Measurements from ENCODE around the gene CHRNA5.
A peak's percentile ranks its signal among the peaks of the same experiment; 100 is the strongest.

CHRNA5 gene

GRCh38 chr15:78620527-78621421 is 55.5 kb downstream of the CHRNA5 start, which contains the start of gene CHRNA3:
TSS of gene CHRNA3 (minus strand) at chr15:78620996. CDS start at chr15:78620794, 202 bp downstream.
- no peak for DNase-seq

GRCh38 chr15:78621810-78622402 is 56.6 kb downstream of the CHRNA5 start:
- no peak for DNase-seq

GRCh38 chr15:78623786-78624497 is 58.6 kb downstream of the CHRNA5 start:
- DNase-seq = no peak

GRCh38 chr15:78624651-78625590 is 59.6 kb downstream of the CHRNA5 start:
- no peak for DNase-seq

- DNase-seq = no peak
Observed at GRCh38 chr15:78625606-78626280, 60.4 kb downstream of the CHRNA5 start.

GRCh38 chr15:78626381-78626995 is 61.2 kb downstream of the CHRNA5 start:
- no peak for DNase-seq

GRCh38 chr15:78627348-78627747 is 62.0 kb downstream of the CHRNA5 start:
- no peak for DNase-seq

- DNase-seq = no peak
Observed at GRCh38 chr15:78628227-78628626, 62.9 kb downstream of the CHRNA5 start.

GRCh38 chr15:78629031-78629715 is 63.9 kb downstream of the CHRNA5 start:
- DNase-seq = no peak

- no peak for DNase-seq
Observed at GRCh38 chr15:78629716-78630065, 64.4 kb downstream of the CHRNA5 start.

GRCh38 chr15:78630886-78631633 is 65.7 kb downstream of the CHRNA5 start:
- no peak for DNase-seq

GRCh38 chr15:78633348-78633747 is 68.0 kb downstream of the CHRNA5 start:
- DNase-seq = no peak

GRCh38 chr15:78634210-78635145 is 69.2 kb downstream of the CHRNA5 start:
- no peak for DNase-seq

- DNase-seq = no peak
Observed at GRCh38 chr15:78635346-78635745, 70.0 kb downstream of the CHRNA5 start.

GRCh38 chr15:78636378-78636859 is 71.1 kb downstream of the CHRNA5 start:
- DNase-seq = no peak

- no peak for DNase-seq
Observed at GRCh38 chr15:78637776-78638435, 72.6 kb downstream of the CHRNA5 start.

- peak; percentile 33 for DNase-seq
Observed at GRCh38 chr15:78638658-78639314, 73.5 kb downstream of the CHRNA5 start.
